ENCODE data around the gene ALDH3B2. TPM values are rescaled to one million over a fixed set of nuclear protein-coding genes. Genes with fewer than 3 reads are reported as not detected.
A peak's percentile ranks its signal among the peaks of the same experiment; 100 is the strongest.

The ALDH3B2 gene
- total and polyA plus RNA-seq, 2 of the 8 experiments (the other 6 are each of a cell fraction or from before 2014, with no cell fraction given): not detected

DNA sequence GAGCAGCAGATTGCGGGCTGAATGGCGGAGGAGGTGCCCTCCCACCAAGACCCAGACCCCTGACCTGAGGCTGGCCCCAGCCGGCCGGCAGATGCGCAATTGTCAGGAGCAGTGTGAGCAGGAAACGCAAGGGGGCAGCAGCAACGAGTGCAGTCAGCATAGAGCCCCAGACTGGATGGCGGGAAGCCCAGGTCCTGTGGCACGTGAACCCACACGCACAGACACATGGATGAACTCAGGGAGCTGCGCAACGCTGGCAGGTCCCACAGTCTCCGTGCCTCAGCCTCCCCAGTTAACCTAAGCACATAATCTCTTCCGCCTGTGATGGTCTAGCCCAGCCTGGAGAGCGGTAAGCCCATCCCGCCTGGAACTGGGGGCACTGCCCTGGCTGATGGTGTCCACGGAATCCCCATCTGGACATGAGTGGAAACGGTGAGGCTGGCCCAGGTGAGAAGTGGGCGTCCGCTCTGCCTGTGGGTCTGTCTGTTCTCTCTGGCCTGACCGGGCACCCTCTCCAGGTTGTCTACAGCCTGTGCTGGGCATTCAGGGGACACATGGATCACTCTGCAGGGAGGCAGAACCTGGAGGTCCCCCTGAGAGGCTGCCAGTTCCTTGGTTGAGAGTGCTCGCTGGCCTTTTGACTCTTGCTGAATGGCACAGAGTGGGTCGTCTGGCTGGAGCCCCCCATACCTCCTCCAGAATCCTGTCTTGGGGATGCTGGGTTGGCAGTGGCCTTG is 34.2 kb downstream of the ALDH3B2 start (continued):
- TF ChIP-seq SIN3A (conservative IDR thresholded peaks at IDR 0.05 in 1 of 2, IDR thresholded peaks at IDR 0.05 in 1 of 2; ENCODE audit: low read depth in 1 of 2, low read length in 2 of 2): no peak; a peak in 1 of 4 replicates
- TF ChIP-seq HDAC2 (IDR thresholded peaks at IDR 0.05; ENCODE audit: borderline replicate concordance in 1 of 2, low read depth in 2 of 2, low read length in 2 of 2): no peak
- no peak for TF ChIP-seq RXRA (IDR thresholded peaks at IDR 0.05; ENCODE audit: insufficient read depth, low read depth, low read length)
- TF ChIP-seq YY1 (IDR thresholded peaks at IDR 0.05; ENCODE audit: low read depth, low read length): no peak
- 0 out of 2 replicates have a peak, but pooled peaks have one; percentile 40 for TF ChIP-seq BACH1 (IDR thresholded peaks at IDR 0.05; ENCODE audit: low read length)
- no peak for TF ChIP-seq KDM1A (IDR thresholded peaks at IDR 0.05; ENCODE audit: borderline replicate concordance, low read length)
- no peak for TF ChIP-seq POLR2A (IDR thresholded peaks at IDR 0.05; ENCODE audit: control extremely low read depth in 1 of 2, low read depth in 2 of 2, low read length in 2 of 2)
- no peak for TF ChIP-seq POU5F1 (IDR thresholded peaks at IDR 0.05; ENCODE audit: low read depth, low read length)
- no peak for TF ChIP-seq TEAD4 (IDR thresholded peaks at IDR 0.05; ENCODE audit: low read depth, low read length)
- no peak for TF ChIP-seq TAF1 (IDR thresholded peaks at IDR 0.05; ENCODE audit: low read depth, low read length)
- peak; percentile 70 to 73 for TF ChIP-seq RAD21 (IDR thresholded peaks at IDR 0.05 in 1 of 2, conservative IDR thresholded peaks at IDR 0.05 in 1 of 2; ENCODE audit: low read depth in 2 of 2, low read length in 2 of 2)
- no peak for TF ChIP-seq SIX5 (IDR thresholded peaks at IDR 0.05; ENCODE audit: low read depth, low read length)
- TF ChIP-seq PHF8 (conservative IDR thresholded peaks at IDR 0.05; ENCODE audit: low read depth, low read length): no peak
- TF ChIP-seq SP2 (IDR thresholded peaks at IDR 0.05; ENCODE audit: low read length): no peak
- TF ChIP-seq ASH2L (IDR thresholded peaks at IDR 0.05; ENCODE audit: low read length): no peak
- TF ChIP-seq, protein P1, sequence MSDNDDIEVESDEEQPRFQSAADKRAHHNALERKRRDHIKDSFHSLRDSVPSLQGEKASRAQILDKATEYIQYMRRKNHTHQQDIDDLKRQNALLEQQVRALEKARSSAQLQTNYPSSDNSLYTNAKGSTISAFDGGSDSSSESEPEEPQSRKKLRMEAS (IDR thresholded peaks at IDR 0.05): peak; percentile 100
- no peak for TF ChIP-seq SIRT6 (IDR thresholded peaks at IDR 0.05; ENCODE audit: low read length)
- TF ChIP-seq EP300 (IDR thresholded peaks at IDR 0.05; ENCODE audit: borderline replicate concordance in 1 of 2, low read depth in 2 of 2, low read length in 2 of 2): no peak
- TF ChIP-seq CEBPB (IDR thresholded peaks at IDR 0.05; ENCODE audit: low read depth, low read length): 0 out of 2 replicates have a peak, but pooled peaks have one; percentile 21
- no peak for TF ChIP-seq NANOG (IDR thresholded peaks at IDR 0.05; ENCODE audit: insufficient read depth, low read depth, low read length, poor library complexity, severe bottlenecking)
- no peak for TF ChIP-seq EZH2 (IDR thresholded peaks at IDR 0.05; ENCODE audit: low read depth, low read length, severe bottlenecking)
- TF ChIP-seq, protein P2, sequence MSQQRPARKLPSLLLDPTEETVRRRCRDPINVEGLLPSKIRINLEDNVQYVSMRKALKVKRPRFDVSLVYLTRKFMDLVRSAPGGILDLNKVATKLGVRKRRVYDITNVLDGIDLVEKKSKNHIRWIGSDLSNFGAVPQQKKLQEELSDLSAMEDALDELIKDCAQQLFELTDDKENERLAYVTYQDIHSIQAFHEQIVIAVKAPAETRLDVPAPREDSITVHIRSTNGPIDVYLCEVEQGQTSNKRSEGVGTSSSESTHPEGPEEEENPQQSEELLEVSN (IDR thresholded peaks at IDR 0.05): peak; percentile 100
- peak; percentile 28; the same call in 1 of the 2 replicates for TF ChIP-seq CHD2 (IDR thresholded peaks at IDR 0.05; ENCODE audit: low read length)

All from H1 (cell line).